Endothelial cell of umbilical vein (primary cell): ENCODE results near the gene SCAMP2. TPM values are rescaled to one million over a fixed set of nuclear protein-coding genes. Genes with fewer than 3 reads are reported as not detected.

ENCODE experiments used
- BruUV-seq: library from RNA; stranded (reverse); fragments of 400-500 nt; replicated peaks from 2 replicates; lab custom pipeline; 2021; lab: Mats Ljungman, UMichigan
- CTCF ChIA-PET: fragments of 300-600, 350-600 bp; sonication (Branson Sonifier 250); formaldehyde crosslinking; loops from one replicate; lab custom pipeline; 2021; ENCODE audit warnings: antibody characterized with exemption, inconsistent platforms; lab: Charles Lee
- POLR2A ChIA-PET: fragments of 300-600, 350-600 bp; sonication (Branson Sonifier 250); formaldehyde crosslinking; loops from one replicate; lab custom pipeline; 2021; ENCODE audit warnings: antibody characterized with exemption, inconsistent platforms; lab: Charles Lee
- DNase-seq: peaks from one replicate; pipeline ENCODE4 v3.0.0-alpha.2; 2011; ENCODE audit warnings: low read depth, low spot score
- FAIRE-seq: peaks from 2 replicates; lab custom pipeline; 2011; peaks lifted over from hg19 to GRCh38; lab: Jason Lieb, UNC
- H2AFZ ChIP-seq: 2 replicates; pipeline ENCODE4 v1.6.0; 2012; ENCODE audit warnings: low read depth, low read length, control low read depth, inconsistent platforms
- H3K27ac ChIP-seq: 2 replicates; pipeline ENCODE4 v1.5.1; 2011; ENCODE audit warnings: low read depth, mild to moderate bottlenecking, control low read depth, low read length, moderate library complexity; ENCODE audit not compliant: insufficient read depth
- H3K27me3 ChIP-seq, 2 experiments: 2 replicates each; pipeline versions ENCODE4 v1.6.0 to v1.6.1; 2011; ENCODE audit warnings: low read length in 2 of 2, mixed read lengths in 1 of 2; ENCODE audit not compliant: control insufficient read depth in 2 of 2, insufficient read depth in 2 of 2
- H3K36me3 ChIP-seq, 2 experiments: 2 replicates in 1 of 2; 3 replicates in 1 of 2; pipeline ENCODE4 v1.5.1; 2011; ENCODE audit warnings: low read length in 2 of 2, mild to moderate bottlenecking in 1 of 2, moderate library complexity in 1 of 2; ENCODE audit not compliant: control insufficient read depth in 2 of 2, insufficient read depth in 2 of 2; ENCODE audit errors: extremely low read depth in 1 of 2
- H3K4me1 ChIP-seq: 3 replicates; pipeline ENCODE4 v1.5.1; 2011; ENCODE audit warnings: mild to moderate bottlenecking, low read length; ENCODE audit not compliant: control insufficient read depth, insufficient read depth; ENCODE audit errors: extremely low read depth
- H3K4me2 ChIP-seq: 2 replicates; pipeline ENCODE4 v1.6.1; 2011; ENCODE audit warnings: low read length, control low read depth, mixed read lengths; ENCODE audit not compliant: insufficient read depth
- H3K4me3 ChIP-seq, 3 experiments: fragments of 200-600 bp in 1 of 3; sonication (generic), shearing (Covaris generic) in 1 of 3; replicated peaks in 1 of 3; 2 replicates each; pipeline ENCODE4 v1.5.1; 2011 to 2016; ENCODE audit warnings: control low read depth in 3 of 3, low read length in 3 of 3, mild to moderate bottlenecking in 2 of 3, inconsistent platforms in 1 of 3, low read depth in 1 of 3, moderate library complexity in 1 of 3; ENCODE audit not compliant: insufficient read depth in 1 of 3
- H3K79me2 ChIP-seq: 2 replicates; pipeline ENCODE4 v1.6.0; 2012; ENCODE audit warnings: low read length, inconsistent platforms; ENCODE audit not compliant: control insufficient read depth, insufficient read depth
- H3K9ac ChIP-seq: replicated peaks from 2 replicates; pipeline ENCODE3; 2011; ENCODE audit warnings: low read length, control low read depth; ENCODE audit not compliant: insufficient read depth; ENCODE audit errors: extremely low read depth
- H3K9me1 ChIP-seq: replicated peaks from 3 replicates; pipeline ENCODE4 v1.6.0; 2011; ENCODE audit warnings: mild to moderate bottlenecking, low read length; ENCODE audit not compliant: control insufficient read depth, insufficient read depth; ENCODE audit errors: extremely low read depth
- H3K9me3 ChIP-seq: replicated peaks from 2 replicates; pipeline ENCODE4 v1.5.1; 2012; ENCODE audit warnings: low read length, inconsistent platforms; ENCODE audit not compliant: control insufficient read depth, insufficient read depth
- H4K20me1 ChIP-seq: replicated peaks from 2 replicates; pipeline ENCODE3; 2011; ENCODE audit warnings: mild to moderate bottlenecking, low read length; ENCODE audit not compliant: control insufficient read depth, insufficient read depth; ENCODE audit errors: extremely low read depth
- EZH2 ChIP-seq: IDR thresholded peaks from 2 replicates; pipeline ENCODE4 v1.6.1; 2012; ENCODE audit warnings: borderline replicate concordance, low read depth, mild to moderate bottlenecking, moderate library complexity, low read length, inconsistent platforms; ENCODE audit not compliant: severe bottlenecking
- FOS ChIP-seq: IDR thresholded peaks from 2 replicates; pipeline ENCODE4 v1.6.1; 2011; ENCODE audit warnings: mild to moderate bottlenecking, low read length, moderate library complexity, borderline replicate concordance; ENCODE audit not compliant: insufficient read depth
- MYC ChIP-seq: IDR thresholded peaks from one replicate; pipeline ENCODE4 v1.6.1; 2011; ENCODE audit warnings: mild to moderate bottlenecking, low read depth, low read length
- POLR2A ChIP-seq: IDR thresholded peaks from 2 replicates; pipeline ENCODE4 v1.6.1; 2012; ENCODE audit warnings: low read depth, mild to moderate bottlenecking, control low read depth, low read length
- POLR2AphosphoS5 ChIP-seq: IDR thresholded peaks from 2 replicates; pipeline ENCODE4 v1.6.1; 2012; ENCODE audit warnings: low read depth, mild to moderate bottlenecking, control low read depth, low read length, moderate library complexity; ENCODE audit not compliant: insufficient read depth
- dilution Hi-C: fragments of 300-500 bp; cut with MboI; formaldehyde crosslinking; loops from one replicate; pipeline ENCODE4 v1.15.0; 2019; ENCODE audit warnings: low sequenced_read_pairs; ENCODE audit not compliant: extremely low pct_ligation_motif_present
- intact Hi-C: fragments of 100-400 bp; cut with micrococcal nuclease; formaldehyde crosslinking; loops from one replicate; pipeline ENCODE4 v1.10.0; 2022
- polyA plus RNA-seq, 4 experiments: library from polyadenylated mRNA; depleted of rRNA in 3 of 4; stranded (reverse) in 3 of 4; unstranded in 1 of 4; fragments of >200 nt; gene quantifications; 2 replicates each; pipeline versions ENCODE4 v1.2.1 to v1.2.3, GENCODE V29; 2011 to 2012; ENCODE audit warnings: missing spikeins in 1 of 4
- total RNA-seq: library from RNA; stranded (reverse); gene quantifications from 2 replicates; pipeline ENCODE4 v1.2.3, GENCODE V29; 2021
- TF ChIP-seq, protein P1 (sequence below): IDR thresholded peaks from 2 replicates; pipeline ENCODE4 v1.6.1; 2011; ENCODE audit not compliant: insufficient read depth, insufficient read length
- TF ChIP-seq, protein P2 (sequence below), 2 donors: IDR thresholded peaks; 1 replicate in 1 of 2; 2 replicates in 1 of 2; pipeline ENCODE4 v1.5.1; 2011; ENCODE audit warnings: low read length in 2 of 2, mild to moderate bottlenecking in 2 of 2, moderate library complexity in 2 of 2, control low read depth in 1 of 2, inconsistent platforms in 1 of 2, low read depth in 1 of 2; ENCODE audit not compliant: insufficient read depth in 1 of 2; ENCODE audit errors: extremely low read depth in 1 of 2

Gene SCAMP2
- total and polyA plus RNA-seq, 2 donors (not counting 3 experiments of a cell fraction or from before 2014, with no cell fraction given) = 67.3 to 256 TPM

DNA sequence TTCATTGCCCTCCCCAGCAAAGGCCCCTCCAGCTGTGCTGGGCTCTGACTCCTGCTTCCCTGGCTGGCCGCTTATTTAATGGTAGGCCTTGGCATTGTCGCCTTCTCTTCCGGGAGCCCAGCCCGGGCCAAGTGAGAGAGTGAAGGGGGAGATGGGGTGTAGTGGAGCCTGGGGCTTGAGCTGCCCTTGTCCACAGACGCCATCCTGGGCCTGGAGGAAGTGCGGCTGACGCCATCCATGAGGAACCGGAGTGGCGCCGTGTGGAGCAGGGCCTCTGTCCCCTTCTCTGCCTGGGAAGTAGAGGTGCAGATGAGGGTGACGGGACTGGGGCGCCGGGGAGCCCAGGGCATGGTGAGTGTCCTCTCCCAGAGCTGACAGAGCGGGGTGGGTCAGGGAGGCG lies 57.2 kb downstream of the SCAMP2 start:
- TF ChIP-seq, protein P1, sequence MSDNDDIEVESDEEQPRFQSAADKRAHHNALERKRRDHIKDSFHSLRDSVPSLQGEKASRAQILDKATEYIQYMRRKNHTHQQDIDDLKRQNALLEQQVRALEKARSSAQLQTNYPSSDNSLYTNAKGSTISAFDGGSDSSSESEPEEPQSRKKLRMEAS = no peak
- TF ChIP-seq, protein P2, sequence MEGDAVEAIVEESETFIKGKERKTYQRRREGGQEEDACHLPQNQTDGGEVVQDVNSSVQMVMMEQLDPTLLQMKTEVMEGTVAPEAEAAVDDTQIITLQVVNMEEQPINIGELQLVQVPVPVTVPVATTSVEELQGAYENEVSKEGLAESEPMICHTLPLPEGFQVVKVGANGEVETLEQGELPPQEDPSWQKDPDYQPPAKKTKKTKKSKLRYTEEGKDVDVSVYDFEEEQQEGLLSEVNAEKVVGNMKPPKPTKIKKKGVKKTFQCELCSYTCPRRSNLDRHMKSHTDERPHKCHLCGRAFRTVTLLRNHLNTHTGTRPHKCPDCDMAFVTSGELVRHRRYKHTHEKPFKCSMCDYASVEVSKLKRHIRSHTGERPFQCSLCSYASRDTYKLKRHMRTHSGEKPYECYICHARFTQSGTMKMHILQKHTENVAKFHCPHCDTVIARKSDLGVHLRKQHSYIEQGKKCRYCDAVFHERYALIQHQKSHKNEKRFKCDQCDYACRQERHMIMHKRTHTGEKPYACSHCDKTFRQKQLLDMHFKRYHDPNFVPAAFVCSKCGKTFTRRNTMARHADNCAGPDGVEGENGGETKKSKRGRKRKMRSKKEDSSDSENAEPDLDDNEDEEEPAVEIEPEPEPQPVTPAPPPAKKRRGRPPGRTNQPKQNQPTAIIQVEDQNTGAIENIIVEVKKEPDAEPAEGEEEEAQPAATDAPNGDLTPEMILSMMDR (IDR thresholded peaks at IDR 0.05; ENCODE audit: extremely low read depth in 1 of 2, insufficient read depth in 1 of 2, low read depth in 1 of 2, low read length in 2 of 2) = no peak
- TF ChIP-seq POLR2A (no peak), POLR2AphosphoS5 (no peak), FOS (no peak), EZH2 (no peak), MYC (no peak)
- ChIA-PET POLR2A (no interaction called here), CTCF (interaction anchor here (1.3 kb wide), 1 partner anchor 11 kb away, joined by 3 read pairs; no protein-coding TSS in a partner anchor)
- no peaks in the 10 kb centered on the region for H3K79me2 ChIP-seq
- H3K4me2 ChIP-seq = no peak overlapping the region
- H3K9me1 ChIP-seq = no peaks in the 10 kb centered on the region
- H3K9ac ChIP-seq = no peak overlapping the region
- intact Hi-C loops = no loop called here
- peaks cover 8% of the 10 kb centered on the region for H3K4me1 ChIP-seq
- FAIRE-seq (no peak), DNase-seq (no peak)
- dilution Hi-C loops = no loop called here
- no peak overlapping the region for H2AFZ ChIP-seq
- no TSS peak for BruUV-seq
- H3K27ac ChIP-seq = no peak overlapping the region
- no peak overlapping the region for H3K4me3 ChIP-seq
- no peaks in the 10 kb centered on the region for H3K36me3 ChIP-seq
- no peaks in the 10 kb centered on the region for H3K9me3 ChIP-seq
- no peaks in the 10 kb centered on the region for H4K20me1 ChIP-seq
- no peaks in the 10 kb centered on the region for H3K27me3 ChIP-seq
